SK-N-SH (cell line): ENCODE measurements around the gene GSE1. TPM values are rescaled to one million over a fixed set of nuclear protein-coding genes. Genes with fewer than 3 reads are reported as not detected.

Experiments used
- CTCF ChIA-PET: fragments of 300-600, 350-600 bp; formaldehyde crosslinking; extraction: SDS; loops from one replicate; lab custom pipeline; 2021; lab: Yijun Ruan, JAX
- POLR2A ChIA-PET: fragments of 350-600 bp; sonication (Branson Sonifier 250); formaldehyde crosslinking; extraction: SDS; loops from one replicate; lab custom pipeline; 2020; ENCODE audit warnings: antibody characterized with exemption, inconsistent platforms; lab: Yijun Ruan, JAX
- DNase-seq: peaks from one replicate; pipeline ENCODE4 v3.0.0; 2012
- H2AFZ ChIP-seq: fragments of 200-600 bp; sonication (generic); 2 replicates; pipeline ENCODE4 v1.8.1; 2016; ENCODE audit warnings: antibody characterized with exemption, mild to moderate bottlenecking, low read depth
- H3F3A ChIP-seq: fragments of 200-600 bp; sonication (generic); replicated peaks from 2 replicates; pipeline ENCODE3; 2016; ENCODE audit warnings: antibody characterized with exemption, mild to moderate bottlenecking; ENCODE audit not compliant: insufficient read depth
- H3K27ac ChIP-seq, 2 experiments: fragments of 200-500 bp in 1 of 2; fragments of 200-600 bp in 1 of 2; sonication (Bioruptor generic) in 1 of 2; sonication (generic), shearing (Covaris generic) in 1 of 2; 2 replicates each; pipeline versions ENCODE4 v1.5.1 to v1.6.1; 2014 to 2016; ENCODE audit warnings: low read depth in 2 of 2, inconsistent platforms in 1 of 2, low read length in 1 of 2, mild to moderate bottlenecking in 1 of 2, mixed read lengths in 1 of 2
- H3K27me3 ChIP-seq: fragments of 200-600 bp; sonication (generic), shearing (Covaris generic); 2 replicates; pipeline ENCODE4 v1.6.1; 2016; ENCODE audit warnings: mixed run types; ENCODE audit not compliant: insufficient read depth
- H3K36me3 ChIP-seq, 2 experiments: fragments of 200-500 bp in 1 of 2; fragments of 200-600 bp in 1 of 2; sonication (Bioruptor generic) in 1 of 2; sonication (generic) in 1 of 2; replicated peaks in 1 of 2; 2 replicates each; pipeline versions ENCODE3 to v1.5.1; 2014 to 2016; ENCODE audit warnings: low read length in 1 of 2, mild to moderate bottlenecking in 1 of 2; ENCODE audit not compliant: insufficient read depth in 2 of 2, control insufficient read depth in 1 of 2
- H3K4me1 ChIP-seq, 2 experiments: fragments of 200-500 bp in 1 of 2; fragments of 200-600 bp in 1 of 2; sonication (Bioruptor generic) in 1 of 2; sonication (generic), shearing (Covaris generic) in 1 of 2; 2 replicates each; pipeline versions ENCODE4 v1.5.1 to v1.6.1; 2014 to 2016; ENCODE audit warnings: low read depth in 1 of 2, low read length in 1 of 2, mixed run types in 1 of 2; ENCODE audit not compliant: insufficient read depth in 2 of 2, control insufficient read depth in 1 of 2
- H3K4me2 ChIP-seq: fragments of 200-600 bp; sonication (generic), shearing (Covaris generic); 2 replicates; pipeline ENCODE4 v1.6.1; 2017; ENCODE audit warnings: mixed run types
- H3K4me3 ChIP-seq, 2 experiments: fragments of 200-500 bp in 1 of 2; fragments of 200-600 bp in 1 of 2; sonication (Bioruptor generic) in 1 of 2; sonication (generic), shearing (Covaris generic) in 1 of 2; 2 replicates each; pipeline versions ENCODE4 v1.5.1 to v1.8.1; 2014 to 2016; ENCODE audit warnings: low read depth in 2 of 2, inconsistent platforms in 1 of 2, low read length in 1 of 2, mild to moderate bottlenecking in 1 of 2, mixed read lengths in 1 of 2, moderate library complexity in 1 of 2
- H3K79me2 ChIP-seq: fragments of 200-600 bp; sonication (generic); 2 replicates; pipeline ENCODE4 v1.8.1; 2017; ENCODE audit warnings: mild to moderate bottlenecking; ENCODE audit not compliant: insufficient read depth
- H3K9ac ChIP-seq: fragments of 200-600 bp; sonication (generic); 2 replicates; pipeline ENCODE4 v1.6.1; 2017; ENCODE audit warnings: mixed run types
- H3K9me2 ChIP-seq: fragments of 200-600 bp; sonication (generic); 2 replicates; pipeline ENCODE4 v1.6.1; 2017; ENCODE audit warnings: mixed run types
- H3K9me3 ChIP-seq: fragments of 200-600 bp; sonication (generic); 2 replicates; pipeline ENCODE4 v1.6.1; 2017; ENCODE audit warnings: mixed run types, mild to moderate bottlenecking, moderate library complexity
- H4K20me1 ChIP-seq: fragments of 200-600 bp; sonication (generic); 2 replicates; pipeline ENCODE4 v1.6.1; 2017; ENCODE audit warnings: mild to moderate bottlenecking, mixed run types; ENCODE audit not compliant: insufficient read depth
- CHD2 ChIP-seq: fragments of 150-350 bp; IDR thresholded peaks from 2 replicates; pipeline ENCODE4 v1.6.1; 2018; ENCODE audit warnings: low read length; ENCODE audit not compliant: partially characterized antibody
- ELF1 ChIP-seq: IDR thresholded peaks from 2 replicates; pipeline ENCODE4 v1.4.0; 2012
- EZH2phosphoT487 ChIP-seq: fragments of 200-600 bp; sonication (generic); IDR thresholded peaks from 2 replicates; pipeline ENCODE4 v1.6.1; 2017; ENCODE audit warnings: low read depth, mixed run types, mild to moderate bottlenecking, antibody characterized with exemption, moderate library complexity, borderline replicate concordance
- FOXJ3 ChIP-seq: sonication (generic); formaldehyde crosslinking; IDR thresholded peaks from 2 replicates; pipeline ENCODE4 v1.5.1; 2020; ENCODE audit warnings: mild to moderate bottlenecking, missing genetic modification reagents
- FOXM1 ChIP-seq: IDR thresholded peaks from 2 replicates; pipeline ENCODE4 v1.4.0; 2012; ENCODE audit warnings: low read depth, mild to moderate bottlenecking
- GABPA ChIP-seq: IDR thresholded peaks from 2 replicates; pipeline ENCODE4 v1.4.0; 2012; ENCODE audit warnings: low read depth, mild to moderate bottlenecking
- GATA2 ChIP-seq: sonication (generic); formaldehyde crosslinking; IDR thresholded peaks from 2 replicates; pipeline ENCODE4 v1.5.0; 2020; ENCODE audit warnings: mild to moderate bottlenecking, missing genetic modification reagents
- MEF2A ChIP-seq: IDR thresholded peaks from 2 replicates; pipeline ENCODE4 v1.4.0; 2012; ENCODE audit warnings: low read depth, borderline replicate concordance
- NFIC ChIP-seq: IDR thresholded peaks from 2 replicates; pipeline ENCODE4 v1.4.0; 2012; ENCODE audit warnings: borderline replicate concordance
- NRF1 ChIP-seq: IDR thresholded peaks from 2 replicates; pipeline ENCODE4 v1.6.1; 2012; ENCODE audit warnings: low read depth, mild to moderate bottlenecking, low read length
- PBX3 ChIP-seq: IDR thresholded peaks from 2 replicates; pipeline ENCODE4; 2012
- REST ChIP-seq: IDR thresholded peaks from 2 replicates; pipeline ENCODE4 v1.6.1; 2012; ENCODE audit warnings: mild to moderate bottlenecking, low read depth, low read length, moderate library complexity
- RXRA ChIP-seq: IDR thresholded peaks from 2 replicates; pipeline ENCODE4 v1.4.0; 2012; ENCODE audit warnings: low read depth, mild to moderate bottlenecking, borderline replicate concordance
- SIN3A ChIP-seq: IDR thresholded peaks from 2 replicates; pipeline ENCODE4 v1.6.1; 2012; ENCODE audit warnings: low read depth, mild to moderate bottlenecking, low read length, moderate library complexity, borderline replicate concordance
- TEAD4 ChIP-seq: IDR thresholded peaks from 2 replicates; pipeline ENCODE4 v1.4.0; 2012; ENCODE audit warnings: mild to moderate bottlenecking, borderline replicate concordance; ENCODE audit not compliant: insufficient read depth
- WGBS: methylation state at CpG from one replicate; pipeline ENCODE4 v1.1.6; 2017; ENCODE audit warnings: low lambda C conversion rate; 5-methylcytosine and 5-hydroxymethylcytosine counted together
- polyA plus RNA-seq, 3 experiments: library from polyadenylated mRNA; depleted of rRNA; stranded (reverse); fragments of >200 nt; gene quantifications; 2 replicates each; pipeline ENCODE4 v1.2.3, GENCODE V29; 2012
- TF ChIP-seq, protein P1 (sequence below): fragments of 200-600 bp; sonication (generic); IDR thresholded peaks from 2 replicates; pipeline ENCODE4 v1.6.1; 2017; ENCODE audit warnings: antibody characterized with exemption, mild to moderate bottlenecking, moderate library complexity
- TF ChIP-seq, protein P2 (sequence below): IDR thresholded peaks from 2 replicates; pipeline ENCODE4 v1.4.0; 2012; ENCODE audit warnings: low read depth, borderline replicate concordance

The GSE1 gene
- polyA plus RNA-seq, 1 of the 3 experiments (the other 2 are of a cell fraction), result 26.5 TPM

DNA sequence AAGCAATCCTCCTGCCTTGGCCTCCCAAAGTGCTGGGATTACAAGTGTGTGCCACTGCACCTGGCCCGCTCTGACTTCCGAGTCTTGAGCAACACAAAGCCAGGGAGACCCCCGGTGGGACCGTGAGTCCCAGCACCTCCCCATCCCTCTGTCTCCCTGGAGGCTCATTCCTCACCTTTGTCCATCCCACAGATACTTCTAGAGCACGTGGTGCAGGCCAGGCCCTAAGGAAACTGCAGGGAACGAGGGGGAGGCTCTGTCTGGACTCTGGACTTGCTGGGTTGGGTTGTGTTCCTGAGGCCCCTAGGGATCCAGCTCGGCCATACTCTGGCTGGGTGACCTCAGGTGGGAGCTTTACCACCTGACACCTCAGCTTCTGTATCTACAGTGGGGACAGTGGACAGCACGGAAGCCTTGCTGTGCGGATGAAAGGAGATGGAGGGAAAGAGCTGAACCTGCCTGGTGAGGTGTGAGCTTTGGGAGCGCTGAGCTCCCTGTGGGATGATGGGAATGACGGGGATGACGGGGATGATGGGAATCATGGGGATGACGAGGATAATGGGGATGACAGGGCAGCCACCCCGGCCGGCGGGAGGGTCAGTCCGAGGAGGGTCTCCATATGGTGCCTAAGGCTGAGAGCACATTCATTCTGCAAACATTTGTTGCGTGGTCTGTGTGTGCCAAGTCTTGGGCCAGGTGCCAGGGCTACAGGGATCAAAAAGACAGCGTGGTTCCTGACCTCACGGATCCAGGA is 111.2 kb downstream of the GSE1 start:
- no peak overlapping the region for H3K4me2 ChIP-seq
- ChIA-PET CTCF (interaction anchor here (0.5 to 1.4 kb wide), 4 partner anchors 19 to 66 kb away, joined by 3 to 4 read pairs (median 3); no protein-coding TSS in a partner anchor), POLR2A (no interaction called here)
- WGBS, result 90% methylated on average over 16 of the region's 20 CpGs
- TF ChIP-seq, protein P1, sequence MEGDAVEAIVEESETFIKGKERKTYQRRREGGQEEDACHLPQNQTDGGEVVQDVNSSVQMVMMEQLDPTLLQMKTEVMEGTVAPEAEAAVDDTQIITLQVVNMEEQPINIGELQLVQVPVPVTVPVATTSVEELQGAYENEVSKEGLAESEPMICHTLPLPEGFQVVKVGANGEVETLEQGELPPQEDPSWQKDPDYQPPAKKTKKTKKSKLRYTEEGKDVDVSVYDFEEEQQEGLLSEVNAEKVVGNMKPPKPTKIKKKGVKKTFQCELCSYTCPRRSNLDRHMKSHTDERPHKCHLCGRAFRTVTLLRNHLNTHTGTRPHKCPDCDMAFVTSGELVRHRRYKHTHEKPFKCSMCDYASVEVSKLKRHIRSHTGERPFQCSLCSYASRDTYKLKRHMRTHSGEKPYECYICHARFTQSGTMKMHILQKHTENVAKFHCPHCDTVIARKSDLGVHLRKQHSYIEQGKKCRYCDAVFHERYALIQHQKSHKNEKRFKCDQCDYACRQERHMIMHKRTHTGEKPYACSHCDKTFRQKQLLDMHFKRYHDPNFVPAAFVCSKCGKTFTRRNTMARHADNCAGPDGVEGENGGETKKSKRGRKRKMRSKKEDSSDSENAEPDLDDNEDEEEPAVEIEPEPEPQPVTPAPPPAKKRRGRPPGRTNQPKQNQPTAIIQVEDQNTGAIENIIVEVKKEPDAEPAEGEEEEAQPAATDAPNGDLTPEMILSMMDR, result no peak
- TF ChIP-seq GATA2, result no peak
- no peak for TF ChIP-seq FOXM1
- TF ChIP-seq, protein P2, sequence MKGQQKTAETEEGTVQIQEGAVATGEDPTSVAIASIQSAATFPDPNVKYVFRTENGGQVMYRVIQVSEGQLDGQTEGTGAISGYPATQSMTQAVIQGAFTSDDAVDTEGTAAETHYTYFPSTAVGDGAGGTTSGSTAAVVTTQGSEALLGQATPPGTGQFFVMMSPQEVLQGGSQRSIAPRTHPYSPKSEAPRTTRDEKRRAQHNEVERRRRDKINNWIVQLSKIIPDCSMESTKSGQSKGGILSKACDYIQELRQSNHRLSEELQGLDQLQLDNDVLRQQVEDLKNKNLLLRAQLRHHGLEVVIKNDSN, result no peak
- no peak for TF ChIP-seq EZH2phosphoT487
- TF ChIP-seq PBX3, result no peak
- TF ChIP-seq MEF2A, result no peak
- no peak for TF ChIP-seq GABPA
- TF ChIP-seq CHD2, result no peak
- TF ChIP-seq NFIC, result no peak
- no peak for TF ChIP-seq TEAD4
- no peak for TF ChIP-seq NRF1
- no peak for TF ChIP-seq RXRA
- no peak for TF ChIP-seq SIN3A
- no peak for TF ChIP-seq REST
- no peak for TF ChIP-seq FOXJ3 (CRISPR knock-in tag)
- TF ChIP-seq ELF1, result no peak
- H2AFZ ChIP-seq, result no peak overlapping the region
- H3K4me1 ChIP-seq, result peaks cover 0 to 10% of the 10 kb centered on the region in 2 experiments; a peak in 1 of 4 replicates
- H3K27me3 ChIP-seq, result no peaks in the 10 kb centered on the region
- no peaks in the 10 kb centered on the region for H3K36me3 ChIP-seq
- no peak for DNase-seq
- peaks cover 14% of the 10 kb centered on the region; the same call in 1 of the 2 replicates for H3K79me2 ChIP-seq
- no peak overlapping the region for H3K4me3 ChIP-seq
- no peak overlapping the region for H3K27ac ChIP-seq
- no peak overlapping the region for H3K9ac ChIP-seq
- peaks cover 10% of the 10 kb centered on the region for H3F3A ChIP-seq
- no peaks in the 10 kb centered on the region for H3K9me2 ChIP-seq
- H4K20me1 ChIP-seq, result peaks cover 11% of the 10 kb centered on the region; the same call in 1 of the 2 replicates
- H3K9me3 ChIP-seq, result no peaks in the 10 kb centered on the region
